Endodermal cell (in vitro differentiated cells): ENCODE data around the gene KCTD21. TPM values are rescaled to one million over a fixed set of nuclear protein-coding genes. Genes with fewer than 3 reads are reported as not detected.

Experiments
- DNase-seq: peaks from one replicate; pipeline ENCODE4 v3.0.0-alpha.2; 2017
- H3K27ac ChIP-seq: 2 replicates; pipeline ENCODE4 v1.5.1; 2013; ENCODE audit warnings: mild to moderate bottlenecking, low read depth, low read length, moderate library complexity
- H3K27me3 ChIP-seq: 2 replicates; pipeline ENCODE4 v1.6.1; 2013; ENCODE audit warnings: mild to moderate bottlenecking, low read length, moderate library complexity; ENCODE audit not compliant: insufficient read depth, control insufficient read depth, poor library complexity, severe bottlenecking
- H3K36me3 ChIP-seq: 2 replicates; pipeline ENCODE4 v1.7.0; 2013; ENCODE audit warnings: mild to moderate bottlenecking, low read length, moderate library complexity; ENCODE audit not compliant: control insufficient read depth, insufficient read depth
- H3K4me1 ChIP-seq: one replicate; pipeline ENCODE4 v1.7.0; 2013; ENCODE audit warnings: low read length; ENCODE audit not compliant: control insufficient read depth, insufficient read depth
- H3K4me3 ChIP-seq: 2 replicates; pipeline ENCODE4 v1.5.1; 2013; ENCODE audit warnings: mild to moderate bottlenecking, low read length, moderate library complexity
- H3K9ac ChIP-seq: 2 replicates; pipeline ENCODE4 v1.6.1; 2013; ENCODE audit warnings: mild to moderate bottlenecking, low read length, moderate library complexity; ENCODE audit not compliant: poor library complexity, severe bottlenecking; ENCODE audit errors: extremely low read depth
- H3K9me3 ChIP-seq: 2 replicates; pipeline ENCODE4 v1.6.1; 2013; ENCODE audit warnings: mild to moderate bottlenecking, low read length, moderate library complexity; ENCODE audit not compliant: control insufficient read depth
- H3K27ac Mint-ChIP-seq: 2 replicates; pipeline ENCODE4 v1.8.0; 2020; ENCODE audit warnings: mixed read lengths
- H3K27me3 Mint-ChIP-seq: 2 replicates; pipeline ENCODE4 v1.8.0; 2021; ENCODE audit warnings: mild to moderate bottlenecking, mixed read lengths; ENCODE audit not compliant: insufficient read depth
- H3K36me3 Mint-ChIP-seq: 2 replicates; pipeline ENCODE4 v1.8.0; 2020; ENCODE audit warnings: low read depth, mixed read lengths
- H3K4me1 Mint-ChIP-seq: 2 replicates; pipeline ENCODE4 v1.8.0; 2020; ENCODE audit warnings: mixed read lengths
- H3K4me3 Mint-ChIP-seq: 2 replicates; pipeline ENCODE4 v1.8.0; 2020; ENCODE audit warnings: mild to moderate bottlenecking, moderate library complexity, mixed read lengths
- H3K9me3 Mint-ChIP-seq: 2 replicates; pipeline ENCODE4 v1.8.0; 2020; ENCODE audit warnings: mild to moderate bottlenecking, mixed read lengths
- CTCF ChIP-seq: fragments of 200-600 bp; sonication (generic); conservative IDR thresholded peaks from 2 replicates; pipeline ENCODE4 v1.5.0; 2021; ENCODE audit warnings: antibody characterized with exemption, mild to moderate bottlenecking
- WGBS, 2 experiments: methylation state at CpG; one replicate each; pipeline versions ENCODE4 v1.1.5 to v1.1.7; 2013; ENCODE audit warnings: missing lambda C conversion rate in 2 of 2, mixed read lengths in 1 of 2; ENCODE audit not compliant: insufficient coverage in 1 of 2, insufficient read length in 1 of 2; 5-methylcytosine and 5-hydroxymethylcytosine counted together
- total RNA-seq, 2 donors: library from RNA; stranded (reverse); fragmentation: NEBNext Ultra II Directional in 1 of 2; extraction: Animal tissue kit (Norgen Biotek cat#: 25700) in 1 of 2; gene quantifications; 2 replicates in 1 of 2; 3 replicates in 1 of 2; pipeline ENCODE4 v1.2.1, GENCODE V29; 2021

Gene KCTD21
- total RNA-seq, 2 donors from 2014 or later: 4.1 to 4.6 TPM

GRCh38 chr11:78202733-78203167 is 14.3 kb upstream of the KCTD21 start:
- Histone ChIP-seq H3K4me3 (no peak overlapping the region), H3K36me3 (peaks cover 12% of the 10 kb centered on the region), H3K27ac (no peak overlapping the region), H3K4me1 (peaks cover 10% of the 10 kb centered on the region), H3K27me3 (no peaks in the 10 kb centered on the region), H3K9me3 (no peaks in the 10 kb centered on the region), H3K9ac (no peak overlapping the region)
- DNase-seq: no peak
- peaks cover 21% of the 10 kb centered on the region for H3K36me3 Mint-ChIP-seq
- TF ChIP-seq CTCF: no peak
- no peaks in the 10 kb centered on the region for H3K9me3 Mint-ChIP-seq
- H3K4me3 Mint-ChIP-seq: no peak overlapping the region
- peak overlapping the region; percentile 31 for H3K27ac Mint-ChIP-seq
- no peaks in the 10 kb centered on the region for H3K27me3 Mint-ChIP-seq
- 93 to 94% methylated on average over 2 to 3 of the region's 3 CpGs for WGBS, 2 experiments
- H3K4me1 Mint-ChIP-seq: peaks cover 16% of the 10 kb centered on the region

- H3K27me3 ChIP-seq: no peaks in the 10 kb centered on the region
- no peak overlapping the region for H3K27ac ChIP-seq
- no peak overlapping the region for H3K4me3 ChIP-seq
- Mint-ChIP-seq H3K4me3 (no peak overlapping the region), H3K27ac (peak overlapping the region; percentile 7), H3K27me3 (no peaks in the 10 kb centered on the region), H3K36me3 (peaks cover 21% of the 10 kb centered on the region), H3K9me3 (no peaks in the 10 kb centered on the region), H3K4me1 (peaks cover 7% of the 10 kb centered on the region)
- TF ChIP-seq CTCF: no peak
- H3K36me3 ChIP-seq: peaks cover 12% of the 10 kb centered on the region
- DNase-seq: no peak
- H3K9ac ChIP-seq: no peak overlapping the region
- 92 to 94% methylated on average over 8 to 9 of the region's 9 CpGs for WGBS, 2 experiments
- H3K9me3 ChIP-seq: no peaks in the 10 kb centered on the region
- no peaks in the 10 kb centered on the region for H3K4me1 ChIP-seq
Measured at GRCh38 chr11:78201096-78201818, 12.8 kb upstream of the KCTD21 start.

- H3K4me1 Mint-ChIP-seq: peaks cover 6% of the 10 kb centered on the region
- H3K27me3 Mint-ChIP-seq: no peaks in the 10 kb centered on the region
- WGBS, 2 experiments: 95 to 97% methylated on average over 9 to 13 of the region's 13 CpGs
- no peak for DNase-seq
- no peak for TF ChIP-seq CTCF
- Histone ChIP-seq H3K4me3 (no peak overlapping the region), H3K9me3 (no peaks in the 10 kb centered on the region), H3K27ac (no peak overlapping the region), H3K27me3 (no peaks in the 10 kb centered on the region), H3K4me1 (no peaks in the 10 kb centered on the region), H3K36me3 (peaks cover 8% of the 10 kb centered on the region), H3K9ac (no peak overlapping the region)
- H3K27ac Mint-ChIP-seq: no peak overlapping the region
- no peaks in the 10 kb centered on the region for H3K9me3 Mint-ChIP-seq
- peaks cover 21% of the 10 kb centered on the region for H3K36me3 Mint-ChIP-seq
- no peak overlapping the region for H3K4me3 Mint-ChIP-seq
Measured at GRCh38 chr11:78200553-78200952, 12.1 kb upstream of the KCTD21 start.
